SK-N-SH treated with all-trans-retinoic acid at 6 μM for 48 hours (cell line): ENCODE results near the gene SLC25A17.

Experiments
- ATAC-seq: fragments of 200-7000 bp; cut with Tn5 transposase; 3 replicates; pipeline ENCODE4 v1.9.1; 2020; ENCODE audit warnings: mild to moderate bottlenecking, moderate library complexity
- BACH2 ChIP-seq: fragments of 250-450 bp; sonication (Bioruptor Pico); IDR thresholded peaks from 2 replicates; pipeline ENCODE4 v1.9.0; 2021; ENCODE audit warnings: mild to moderate bottlenecking, borderline replicate concordance
- CREB5 ChIP-seq: fragments of 250-450 bp; sonication (Bioruptor Pico); IDR thresholded peaks from 2 replicates; pipeline ENCODE4 v1.5.1; 2020; ENCODE audit warnings: low read depth, mild to moderate bottlenecking, moderate library complexity
- CSDC2 ChIP-seq: fragments of 250-450 bp; sonication (Bioruptor Pico); IDR thresholded peaks from 2 replicates; pipeline ENCODE4 v1.5.0; 2020; ENCODE audit warnings: mild to moderate bottlenecking, moderate library complexity
- CSRNP3 ChIP-seq: fragments of 250-450 bp; sonication (Bioruptor Pico); IDR thresholded peaks from 2 replicates; pipeline ENCODE4 v1.5.1; 2021; ENCODE audit warnings: mild to moderate bottlenecking, moderate library complexity
- ESRRG ChIP-seq: fragments of 250-450 bp; sonication (Bioruptor Pico); IDR thresholded peaks from 2 replicates; pipeline ENCODE4 v1.6.1; 2021; ENCODE audit warnings: mild to moderate bottlenecking
- GLIS3 ChIP-seq: fragments of 250-450 bp; sonication (Bioruptor Pico); IDR thresholded peaks from 2 replicates; pipeline ENCODE4 v1.5.0; 2020; ENCODE audit warnings: mild to moderate bottlenecking, moderate library complexity
- ISL1 ChIP-seq: fragments of 250-450 bp; sonication (Bioruptor Pico); IDR thresholded peaks from 2 replicates; pipeline ENCODE4 v2.1.2; 2022; ENCODE audit warnings: mild to moderate bottlenecking, moderate library complexity
- OSR1 ChIP-seq: fragments of 250-450 bp; sonication (Bioruptor Pico); IDR thresholded peaks from 2 replicates; pipeline ENCODE4 v1.8.0; 2022; ENCODE audit warnings: moderate library complexity, mild to moderate bottlenecking, inconsistent platforms
- PATZ1 ChIP-seq: fragments of 250-450 bp; sonication (Bioruptor Pico); IDR thresholded peaks from 2 replicates; pipeline ENCODE4 v1.8.0; 2020; ENCODE audit warnings: mild to moderate bottlenecking, moderate library complexity, borderline replicate concordance
- POU6F1 ChIP-seq: fragments of 250-450 bp; sonication (Bioruptor Pico); IDR thresholded peaks from 2 replicates; pipeline ENCODE4 v1.8.0; 2021; ENCODE audit warnings: low read depth, mild to moderate bottlenecking, moderate library complexity, borderline replicate concordance
- PPARA ChIP-seq: fragments of 250-450 bp; sonication (Bioruptor Pico); IDR thresholded peaks from 2 replicates; pipeline ENCODE4 v1.5.0; 2020; ENCODE audit warnings: mild to moderate bottlenecking, borderline replicate concordance
- RARB ChIP-seq: fragments of 250-450 bp; sonication (Bioruptor Pico); IDR thresholded peaks from 2 replicates; pipeline ENCODE4 v1.8.0; 2021; ENCODE audit warnings: mild to moderate bottlenecking, moderate library complexity
- SNAI2 ChIP-seq: fragments of 250-450 bp; sonication (Bioruptor Pico); IDR thresholded peaks from 2 replicates; pipeline ENCODE4 v1.5.0; 2020; ENCODE audit warnings: mild to moderate bottlenecking, moderate library complexity
- TCF4 ChIP-seq: fragments of 250-450 bp; sonication (Bioruptor Pico); IDR thresholded peaks from 2 replicates; pipeline ENCODE4 v1.8.0; 2021; ENCODE audit warnings: mild to moderate bottlenecking, moderate library complexity, borderline replicate concordance
- TOX ChIP-seq: fragments of 250-450 bp; sonication (Bioruptor Pico); IDR thresholded peaks from 2 replicates; pipeline ENCODE4 v1.8.0; 2021; ENCODE audit warnings: mild to moderate bottlenecking, moderate library complexity, borderline replicate concordance
- TSHZ2 ChIP-seq: fragments of 250-450 bp; sonication (Bioruptor Pico); IDR thresholded peaks from 2 replicates; pipeline ENCODE4 v1.5.0; 2020; ENCODE audit warnings: mild to moderate bottlenecking, moderate library complexity
- ZC3H10 ChIP-seq: fragments of 250-450 bp; sonication (Bioruptor Pico); IDR thresholded peaks from 2 replicates; pipeline ENCODE4 v1.5.1; 2021; ENCODE audit warnings: mild to moderate bottlenecking, moderate library complexity
- ZFP3 ChIP-seq: fragments of 250-450 bp; sonication (Bioruptor Pico); IDR thresholded peaks from 2 replicates; pipeline ENCODE4 v1.5.0; 2020; ENCODE audit warnings: mild to moderate bottlenecking, moderate library complexity
- ZFP30 ChIP-seq: fragments of 450-650 bp; formaldehyde crosslinking; IDR thresholded peaks from 2 replicates; pipeline ENCODE4 v1.5.0; 2022; ENCODE audit warnings: mild to moderate bottlenecking, moderate library complexity
- ZNF565 ChIP-seq: fragments of 450-650 bp; formaldehyde crosslinking; conservative IDR thresholded peaks from 2 replicates; pipeline ENCODE4 v1.5.0; 2020; ENCODE audit warnings: low read depth, mild to moderate bottlenecking, moderate library complexity
- ZNF70 ChIP-seq: fragments of 450-650 bp; formaldehyde crosslinking; IDR thresholded peaks from 2 replicates; pipeline ENCODE4 v1.5.0; 2020; ENCODE audit warnings: mild to moderate bottlenecking, moderate library complexity
- ZNF8 ChIP-seq: fragments of 450-650 bp; formaldehyde crosslinking; IDR thresholded peaks from 2 replicates; pipeline ENCODE4 v1.5.0; 2020; ENCODE audit warnings: mild to moderate bottlenecking, moderate library complexity

SLC25A17 gene

GRCh38 chr22:40741116-40741515 lies 78.0 kb downstream of the SLC25A17 start:
- no peak for ATAC-seq
- TF ChIP-seq RARB (CRISPR knock-in tag) (no peak), OSR1 (CRISPR knock-in tag) (no peak), PATZ1 (CRISPR knock-in tag) (no peak), CSRNP3 (CRISPR knock-in tag) (no peak), TOX (CRISPR knock-in tag) (no peak), CREB5 (no peak), PPARA (CRISPR knock-in tag) (no peak), ZNF8 (no peak), ESRRG (CRISPR knock-in tag) (no peak), ZFP30 (CRISPR knock-in tag) (no peak), POU6F1 (no peak), ZNF70 (CRISPR knock-in tag) (no peak)

GRCh38 chr22:40739721-40740120 lies 79.4 kb downstream of the SLC25A17 start:
- TF ChIP-seq CSDC2 (no peak), SNAI2 (no peak), ZFP30 (CRISPR knock-in tag) (no peak), CREB5 (no peak), ZNF565 (CRISPR knock-in tag) (no peak), ZNF70 (CRISPR knock-in tag) (no peak), ZC3H10 (CRISPR knock-in tag) (no peak), ESRRG (CRISPR knock-in tag) (no peak), POU6F1 (no peak), TCF4 (no peak), GLIS3 (no peak), RARB (CRISPR knock-in tag) (no peak), ZNF8 (no peak), ISL1 (CRISPR knock-in tag) (no peak), PATZ1 (CRISPR knock-in tag) (no peak), TSHZ2 (CRISPR knock-in tag) (no peak), OSR1 (CRISPR knock-in tag) (no peak), ZFP3 (CRISPR knock-in tag) (no peak), BACH2 (no peak), TOX (CRISPR knock-in tag) (no peak)

More at GRCh38 chr22:40739721-40740120, 79.4 kb downstream of the SLC25A17 start:
- no peak for ATAC-seq
